ENCODE measurements around the gene DNER. TPM values are rescaled to one million over a fixed set of nuclear protein-coding genes. Genes with fewer than 3 reads are reported as not detected.

DNER gene
- total and polyA plus RNA-seq, 2 of the 13 experiments (the other 11 are each of a cell fraction or from before 2014, with no cell fraction given): not detected

DNA sequence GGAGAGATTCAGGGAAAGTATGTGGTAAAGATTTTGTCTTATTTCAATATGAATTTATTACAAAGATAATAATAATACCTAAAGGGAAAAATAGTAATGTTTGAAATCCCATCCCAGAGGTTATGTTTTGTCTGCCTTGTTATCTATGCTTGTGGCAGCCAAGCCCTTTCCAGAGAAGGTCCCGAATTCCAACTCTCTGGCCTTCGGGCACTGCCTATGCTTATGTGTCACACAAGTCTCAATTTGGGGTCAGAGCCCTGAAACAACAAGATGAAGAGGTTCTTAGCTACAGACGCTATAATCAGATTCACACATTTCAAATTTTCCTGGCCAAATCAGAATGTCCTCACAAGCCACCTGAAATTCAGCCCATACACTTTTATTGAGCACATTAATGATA, 59.9 kb downstream of the DNER start:
- in situ Hi-C loops (cut with HindIII; ENCODE audit: extremely low pct_ligation_motif_present, low pct_unique_long_range_greater_than_20kb): no loop called here
- Histone ChIP-seq H4K20me1 (ENCODE audit: insufficient read depth, low read length) (no peaks in the 10 kb centered on the region), H3K27ac (ENCODE audit: extremely low read length, insufficient read depth, low read length) (no peak overlapping the region), H3K79me2 (ENCODE audit: insufficient read depth, low read length) (no peaks in the 10 kb centered on the region), H3K4me1 (ENCODE audit: insufficient read depth, low read length) (no peaks in the 10 kb centered on the region), H3K36me3 (replicated peaks in 1 of 2; ENCODE audit: control insufficient read depth in 1 of 2, insufficient read depth in 2 of 2, low read length in 2 of 2) (no peaks in the 10 kb centered on the region), H3K4me3 (replicated peaks in 1 of 3; ENCODE audit: insufficient read depth in 1 of 3, low read depth in 2 of 3, low read length in 3 of 3) (no peak overlapping the region), H3K27me3 (ENCODE audit: control insufficient read depth in 1 of 2, insufficient read depth in 2 of 2, low read length in 2 of 2) (peaks cover 0 to 16% of the 10 kb centered on the region in 2 experiments; a peak in 1 of 5 replicates), H2AFZ (ENCODE audit: low read length) (no peak overlapping the region), H3K9ac (ENCODE audit: insufficient read depth, low read depth, low read length) (no peak overlapping the region), H3K4me2 (ENCODE audit: low read depth, low read length) (no peak overlapping the region), H3K9me3 (ENCODE audit: low read length) (no peaks in the 10 kb centered on the region)
- intact Hi-C loops (cut with micrococcal nuclease; ENCODE audit: unreplicated experiment): no loop called here
- DNase-seq (ENCODE audit: low spot score): no peak
- BruUV-seq (replicated peaks): no TSS peak
- ChIA-PET POLR2A (no interaction called here), CTCF (ENCODE audit: low intra/inter-chr PET ratio, low total read pairs) (no interaction called here)
- 0% methylated on average over 3 of the region's 3 CpGs for WGBS (ENCODE audit: low lambda C conversion rate)
- no peak for ATAC-seq
- FAIRE-seq: no peak
- TF ChIP-seq MIXL1 (CRISPR knock-in tag; IDR thresholded peaks at IDR 0.05) (no peak), IRF2 (CRISPR knock-in tag; IDR thresholded peaks at IDR 0.05) (no peak), ASH2L (IDR thresholded peaks at IDR 0.05; ENCODE audit: insufficient read length, low read depth, low read length) (no peak), ADNP (CRISPR knock-in tag; IDR thresholded peaks at IDR 0.05) (no peak), KAT7 (CRISPR knock-in tag; IDR thresholded peaks at IDR 0.05; ENCODE audit: borderline replicate concordance) (no peak), HES4 (CRISPR knock-in tag; IDR thresholded peaks at IDR 0.05; ENCODE audit: borderline replicate concordance) (no peak)
- TF ChIP-seq, protein P1, sequence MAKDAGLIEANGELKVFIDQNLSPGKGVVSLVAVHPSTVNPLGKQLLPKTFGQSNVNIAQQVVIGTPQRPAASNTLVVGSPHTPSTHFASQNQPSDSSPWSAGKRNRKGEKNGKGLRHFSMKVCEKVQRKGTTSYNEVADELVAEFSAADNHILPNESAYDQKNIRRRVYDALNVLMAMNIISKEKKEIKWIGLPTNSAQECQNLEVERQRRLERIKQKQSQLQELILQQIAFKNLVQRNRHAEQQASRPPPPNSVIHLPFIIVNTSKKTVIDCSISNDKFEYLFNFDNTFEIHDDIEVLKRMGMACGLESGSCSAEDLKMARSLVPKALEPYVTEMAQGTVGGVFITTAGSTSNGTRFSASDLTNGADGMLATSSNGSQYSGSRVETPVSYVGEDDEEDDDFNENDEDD (CRISPR knock-in tag; IDR thresholded peaks at IDR 0.05; ENCODE audit: borderline replicate concordance): no peak
- TF ChIP-seq, protein P2, sequence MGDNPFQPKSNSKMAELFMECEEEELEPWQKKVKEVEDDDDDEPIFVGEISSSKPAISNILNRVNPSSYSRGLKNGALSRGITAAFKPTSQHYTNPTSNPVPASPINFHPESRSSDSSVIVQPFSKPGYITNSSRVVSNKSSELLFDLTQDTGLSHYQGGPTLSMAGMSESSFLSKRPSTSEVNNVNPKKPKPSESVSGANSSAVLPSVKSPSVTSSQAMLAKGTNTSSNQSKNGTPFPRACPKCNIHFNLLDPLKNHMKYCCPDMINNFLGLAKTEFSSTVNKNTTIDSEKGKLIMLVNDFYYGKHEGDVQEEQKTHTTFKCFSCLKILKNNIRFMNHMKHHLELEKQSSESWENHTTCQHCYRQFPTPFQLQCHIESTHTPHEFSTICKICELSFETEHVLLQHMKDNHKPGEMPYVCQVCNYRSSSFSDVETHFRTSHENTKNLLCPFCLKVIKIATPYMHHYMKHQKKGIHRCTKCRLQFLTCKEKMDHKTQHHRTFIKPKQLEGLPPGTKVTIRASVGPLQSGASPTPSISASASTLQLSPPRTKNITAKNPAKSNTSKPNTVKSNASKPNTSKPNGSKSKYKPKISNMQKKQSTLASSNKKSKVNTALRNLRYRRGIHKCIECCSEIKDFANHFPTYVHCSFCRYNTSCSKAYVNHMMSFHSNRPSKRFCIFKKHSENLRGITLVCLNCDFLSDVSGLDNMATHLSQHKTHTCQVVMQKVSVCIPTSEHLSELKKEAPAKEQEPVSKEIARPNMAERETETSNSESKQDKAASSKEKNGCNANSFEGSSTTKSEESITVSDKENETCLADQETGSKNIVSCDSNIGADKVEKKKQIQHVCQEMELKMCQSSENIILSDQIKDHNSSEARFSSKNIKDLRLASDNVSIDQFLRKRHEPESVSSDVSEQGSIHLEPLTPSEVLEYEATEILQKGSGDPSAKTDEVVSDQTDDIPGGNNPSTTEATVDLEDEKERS (CRISPR knock-in tag; IDR thresholded peaks at IDR 0.05): no peak

Measured in HepG2 (cell line).